GM12873 (cell line): ENCODE measurements around the gene CAMSAP2.

Source experiments
- TF ChIP-seq, protein P1 (sequence below): IDR thresholded peaks from 2 replicates; pipeline ENCODE4 v1.5.1; 2012; ENCODE audit warnings: low read depth, mild to moderate bottlenecking, moderate library complexity, low read length, control low read depth; ENCODE audit not compliant: insufficient read depth; ENCODE audit errors: missing control alignments

CAMSAP2 gene

GRCh38 chr1:200861937-200862647 is 123.4 kb downstream of the CAMSAP2 start:
- TF ChIP-seq, protein P1, sequence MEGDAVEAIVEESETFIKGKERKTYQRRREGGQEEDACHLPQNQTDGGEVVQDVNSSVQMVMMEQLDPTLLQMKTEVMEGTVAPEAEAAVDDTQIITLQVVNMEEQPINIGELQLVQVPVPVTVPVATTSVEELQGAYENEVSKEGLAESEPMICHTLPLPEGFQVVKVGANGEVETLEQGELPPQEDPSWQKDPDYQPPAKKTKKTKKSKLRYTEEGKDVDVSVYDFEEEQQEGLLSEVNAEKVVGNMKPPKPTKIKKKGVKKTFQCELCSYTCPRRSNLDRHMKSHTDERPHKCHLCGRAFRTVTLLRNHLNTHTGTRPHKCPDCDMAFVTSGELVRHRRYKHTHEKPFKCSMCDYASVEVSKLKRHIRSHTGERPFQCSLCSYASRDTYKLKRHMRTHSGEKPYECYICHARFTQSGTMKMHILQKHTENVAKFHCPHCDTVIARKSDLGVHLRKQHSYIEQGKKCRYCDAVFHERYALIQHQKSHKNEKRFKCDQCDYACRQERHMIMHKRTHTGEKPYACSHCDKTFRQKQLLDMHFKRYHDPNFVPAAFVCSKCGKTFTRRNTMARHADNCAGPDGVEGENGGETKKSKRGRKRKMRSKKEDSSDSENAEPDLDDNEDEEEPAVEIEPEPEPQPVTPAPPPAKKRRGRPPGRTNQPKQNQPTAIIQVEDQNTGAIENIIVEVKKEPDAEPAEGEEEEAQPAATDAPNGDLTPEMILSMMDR = no peak

DNA sequence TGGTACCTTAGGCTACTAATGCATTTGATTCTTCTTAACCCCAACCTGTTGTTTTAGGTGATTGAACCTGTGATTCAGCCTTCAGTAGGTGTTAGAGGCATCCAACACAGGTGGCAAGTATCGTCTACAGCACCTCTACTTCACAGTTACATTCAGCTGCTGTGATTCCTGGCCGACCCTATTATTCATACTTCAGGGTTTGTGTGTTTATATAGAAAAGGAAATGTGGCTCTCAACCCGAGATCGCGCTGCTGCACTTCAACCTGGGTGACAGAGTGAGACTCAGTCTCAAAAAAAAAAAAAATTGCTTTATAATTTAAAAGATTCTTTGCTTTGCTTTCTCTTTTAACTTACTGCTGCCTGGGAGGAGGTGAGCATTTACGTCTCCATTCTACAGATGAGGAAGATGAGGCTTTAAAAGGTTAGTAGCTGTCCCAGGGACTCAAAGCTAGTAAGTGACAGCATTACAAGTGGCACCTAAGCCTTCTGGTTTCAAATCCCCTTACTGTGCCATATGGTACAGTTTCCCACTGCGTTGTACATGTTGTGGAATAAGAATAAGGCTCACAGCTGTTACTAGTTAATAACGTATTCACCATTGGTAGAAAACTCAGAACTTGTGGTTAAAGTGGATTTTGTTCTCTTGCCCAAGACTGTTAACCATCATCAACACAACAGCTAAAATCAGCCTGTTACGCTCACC is 124.2 kb downstream of the CAMSAP2 start:
- TF ChIP-seq, protein P1 = no peak

- TF ChIP-seq, protein P1 = no peak
Observed at GRCh38 chr1:200866116-200866515, 127.4 kb downstream of the CAMSAP2 start.

- TF ChIP-seq, protein P1 = peak; percentile 2
Observed at GRCh38 chr1:200866521-200866920, 127.8 kb downstream of the CAMSAP2 start.

DNA sequence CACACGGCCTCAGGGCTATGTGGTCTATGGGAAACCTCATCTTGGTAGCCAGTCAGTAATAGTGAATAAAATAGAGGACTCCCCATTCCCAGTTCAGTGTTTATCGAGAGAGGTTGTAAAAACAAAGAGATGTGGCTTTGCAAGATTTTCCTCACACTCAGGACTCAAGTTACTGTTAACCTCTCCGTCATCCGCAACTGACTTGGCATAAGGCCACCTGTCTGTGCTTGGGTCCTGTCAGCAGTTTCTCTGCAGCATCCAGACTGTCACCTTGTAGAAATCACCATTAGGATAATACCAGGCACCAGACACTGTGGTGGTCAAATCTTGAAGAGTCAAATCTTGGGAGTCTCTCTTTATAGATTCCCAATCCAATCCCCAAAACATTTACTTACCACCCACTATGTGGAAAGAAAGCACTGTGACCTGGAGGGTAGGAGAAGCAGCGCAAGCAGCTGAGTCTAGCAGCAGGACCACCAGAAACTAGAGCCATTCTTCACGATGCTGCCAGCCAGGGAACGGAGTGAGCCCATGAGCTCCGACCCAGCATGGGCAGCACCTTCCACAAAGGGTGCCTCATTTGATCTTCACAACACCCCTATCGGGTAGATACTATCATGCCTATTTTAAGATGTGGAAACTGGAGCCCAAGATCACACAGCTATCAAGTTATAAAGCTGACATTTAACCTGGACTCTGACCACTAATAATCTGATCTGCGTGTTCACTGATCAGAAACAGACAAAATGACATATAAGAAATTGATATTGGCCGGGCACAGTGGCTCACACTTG is 128.5 kb downstream of the CAMSAP2 start:
- TF ChIP-seq, protein P1 = no peak

DNA sequence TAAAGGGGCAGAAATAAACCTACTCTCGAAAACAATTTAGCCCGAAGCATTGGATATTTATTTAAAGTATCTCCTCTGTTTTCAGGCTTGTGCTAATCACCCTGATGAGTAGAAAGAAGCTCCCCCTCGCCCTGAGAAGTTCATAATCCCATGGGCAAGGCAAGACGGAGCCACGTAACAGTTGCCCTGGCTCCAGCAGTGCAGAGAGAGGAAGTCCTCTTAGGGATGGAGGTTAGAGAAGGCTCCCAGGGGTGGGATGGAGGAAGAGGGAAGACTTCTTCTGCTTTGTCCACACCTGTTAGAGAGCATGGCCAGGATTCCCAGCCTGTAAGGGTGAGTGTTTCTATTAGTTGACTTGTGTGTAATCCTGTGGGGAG is 130.7 kb downstream of the CAMSAP2 start:
- TF ChIP-seq, protein P1 = no peak

GRCh38 chr1:200869753-200870391 is 131.2 kb downstream of the CAMSAP2 start:
- TF ChIP-seq, protein P1 = no peak
